ENCODE data around the gene RPL13A. TPM values are rescaled to one million over a fixed set of nuclear protein-coding genes. Genes with fewer than 3 reads are reported as not detected.
"Not testable (repeated sequence)": the region's sequence is repeated elsewhere in the genome, so short reads cannot be mapped to it uniquely, and the experiment has no call there.

Gene RPL13A
- total RNA-seq (2014; rRNA removed; shearing (Covaris generic)), result 3,219 and 3,620 TPM in 2 replicates

- DNase-seq (ENCODE audit: low spot score), result peak; percentile 100
Observed at GRCh38 chr19:49487277-49488045, at the start of gene RPL13A. Gene RPL13A (plus strand): TSS chr19:49487608. CDS start chr19:49487630, 22 bp downstream.

GRCh38 chr19:49438261-49438660, 49.1 kb upstream of the RPL13A start:
- DNase-seq (ENCODE audit: low spot score), result no peak

- DNase-seq (ENCODE audit: low spot score), result no peak
Observed at GRCh38 chr19:49439836-49440235, 47.6 kb upstream of the RPL13A start.

- no peak for DNase-seq (ENCODE audit: low spot score)
Observed at GRCh38 chr19:49440439-49441209, 46.8 kb upstream of the RPL13A start.

GRCh38 chr19:49441210-49441959, 46.0 kb upstream of the RPL13A start, which contains the start of gene SLC17A7:
Gene SLC17A7 (minus strand): TSS chr19:49441527. CDS start chr19:49441379, 148 bp downstream.
- DNase-seq (ENCODE audit: low spot score), result peak; percentile 39

- DNase-seq (ENCODE audit: low spot score), result no peak
Observed at GRCh38 chr19:49441960-49442350, 45.5 kb upstream of the RPL13A start.

GRCh38 chr19:49442354-49442753, 45.1 kb upstream of the RPL13A start:
- DNase-seq (ENCODE audit: low spot score), result peak; percentile 60

GRCh38 chr19:49442771-49443365, 44.5 kb upstream of the RPL13A start:
- DNase-seq (ENCODE audit: low spot score), result peak; percentile 91

- peak; percentile 98 for DNase-seq (ENCODE audit: low spot score)
Observed at GRCh38 chr19:49443366-49444099, 43.9 kb upstream of the RPL13A start.

GRCh38 chr19:49444100-49444700, 43.2 kb upstream of the RPL13A start:
- not testable (repeated sequence) for DNase-seq (ENCODE audit: low spot score)

GRCh38 chr19:49445997-49446396, 41.4 kb upstream of the RPL13A start:
- no peak for DNase-seq (ENCODE audit: low spot score)

GRCh38 chr19:49447485-49448431, 39.6 kb upstream of the RPL13A start:
- no peak for DNase-seq (ENCODE audit: low spot score)

GRCh38 chr19:49448432-49448786, 39.0 kb upstream of the RPL13A start:
- no peak for DNase-seq (ENCODE audit: low spot score)

GRCh38 chr19:49450405-49450804, 37.0 kb upstream of the RPL13A start:
- no peak for DNase-seq (ENCODE audit: low spot score)

GRCh38 chr19:49451430-49452181, 35.8 kb upstream of the RPL13A start, which contains the start of gene PIH1D1:
Gene PIH1D1 (minus strand): TSS chr19:49451814. CDS start chr19:49451574, 240 bp downstream.
- DNase-seq (ENCODE audit: low spot score), result peak; percentile 100

- peak; percentile 99 for DNase-seq (ENCODE audit: low spot score)
Observed at GRCh38 chr19:49453013-49453756, 34.2 kb upstream of the RPL13A start, which contains the start of gene ALDH16A1. Gene ALDH16A1 (plus strand): TSS chr19:49453225. CDS start chr19:49453332, 107 bp downstream.

- no peak for DNase-seq (ENCODE audit: low spot score)
Observed at GRCh38 chr19:49453757-49454240, 33.6 kb upstream of the RPL13A start.

Measured in H4 (cell line).